Suprapubic skin (tissue), 4 donors: ENCODE measurements around the gene RNASE9.

ENCODE experiments used
- CTCF ChIP-seq, 2 donors: fragments of 200-600 bp in 1 of 2; fragments of 450-650 bp in 1 of 2; sonication (generic) in 1 of 2; IDR thresholded peaks; one replicate each; pipeline ENCODE4 v1.5.1; 2016 to 2019; ENCODE audit warnings: antibody characterized with exemption in 2 of 2, mild to moderate bottlenecking in 1 of 2, moderate library complexity in 1 of 2
- EP300 ChIP-seq: sonication (generic); formaldehyde crosslinking; IDR thresholded peaks from one replicate; pipeline ENCODE4 v1.6.1; 2017; ENCODE audit warnings: antibody characterized with exemption
- POLR2A ChIP-seq, 2 donors: fragments of 450-650 bp; IDR thresholded peaks; one replicate each; pipeline ENCODE4 v1.6.1; 2017; ENCODE audit warnings: antibody characterized with exemption in 2 of 2, mild to moderate bottlenecking in 2 of 2, moderate library complexity in 2 of 2
- POLR2AphosphoS5 ChIP-seq, 3 donors: sonication (generic); formaldehyde crosslinking; IDR thresholded peaks; one replicate each; pipeline ENCODE4 v1.6.1; 2017; ENCODE audit warnings: antibody characterized with exemption in 3 of 3

- TF ChIP-seq EP300: no peak
- TF ChIP-seq POLR2AphosphoS5 (IDR thresholded peaks at IDR 0.05): no peak
- no peak for TF ChIP-seq CTCF (IDR thresholded peaks at IDR 0.05)
- TF ChIP-seq POLR2A (IDR thresholded peaks at IDR 0.05): no peak
Measured at GRCh38 chr14:20512177-20512905, 48.5 kb downstream of the RNASE9 start.
